GM20000 (cell line): ENCODE measurements around the gene PTPRG.

Experiments used
- DNase-seq: peaks from one replicate; pipeline ENCODE4 v3.0.0; 2012; ENCODE audit warnings: low spot score
- TF ChIP-seq, protein P1 (sequence below): IDR thresholded peaks from 2 replicates; pipeline ENCODE4 v1.5.1; 2012; ENCODE audit warnings: mild to moderate bottlenecking, control low read depth; ENCODE audit errors: extremely low read depth, missing control alignments

Gene PTPRG

GRCh38 chr3:61610316-61610715 is 48.9 kb downstream of the PTPRG start:
- TF ChIP-seq, protein P1, sequence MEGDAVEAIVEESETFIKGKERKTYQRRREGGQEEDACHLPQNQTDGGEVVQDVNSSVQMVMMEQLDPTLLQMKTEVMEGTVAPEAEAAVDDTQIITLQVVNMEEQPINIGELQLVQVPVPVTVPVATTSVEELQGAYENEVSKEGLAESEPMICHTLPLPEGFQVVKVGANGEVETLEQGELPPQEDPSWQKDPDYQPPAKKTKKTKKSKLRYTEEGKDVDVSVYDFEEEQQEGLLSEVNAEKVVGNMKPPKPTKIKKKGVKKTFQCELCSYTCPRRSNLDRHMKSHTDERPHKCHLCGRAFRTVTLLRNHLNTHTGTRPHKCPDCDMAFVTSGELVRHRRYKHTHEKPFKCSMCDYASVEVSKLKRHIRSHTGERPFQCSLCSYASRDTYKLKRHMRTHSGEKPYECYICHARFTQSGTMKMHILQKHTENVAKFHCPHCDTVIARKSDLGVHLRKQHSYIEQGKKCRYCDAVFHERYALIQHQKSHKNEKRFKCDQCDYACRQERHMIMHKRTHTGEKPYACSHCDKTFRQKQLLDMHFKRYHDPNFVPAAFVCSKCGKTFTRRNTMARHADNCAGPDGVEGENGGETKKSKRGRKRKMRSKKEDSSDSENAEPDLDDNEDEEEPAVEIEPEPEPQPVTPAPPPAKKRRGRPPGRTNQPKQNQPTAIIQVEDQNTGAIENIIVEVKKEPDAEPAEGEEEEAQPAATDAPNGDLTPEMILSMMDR: no peak
- no peak for DNase-seq

DNA sequence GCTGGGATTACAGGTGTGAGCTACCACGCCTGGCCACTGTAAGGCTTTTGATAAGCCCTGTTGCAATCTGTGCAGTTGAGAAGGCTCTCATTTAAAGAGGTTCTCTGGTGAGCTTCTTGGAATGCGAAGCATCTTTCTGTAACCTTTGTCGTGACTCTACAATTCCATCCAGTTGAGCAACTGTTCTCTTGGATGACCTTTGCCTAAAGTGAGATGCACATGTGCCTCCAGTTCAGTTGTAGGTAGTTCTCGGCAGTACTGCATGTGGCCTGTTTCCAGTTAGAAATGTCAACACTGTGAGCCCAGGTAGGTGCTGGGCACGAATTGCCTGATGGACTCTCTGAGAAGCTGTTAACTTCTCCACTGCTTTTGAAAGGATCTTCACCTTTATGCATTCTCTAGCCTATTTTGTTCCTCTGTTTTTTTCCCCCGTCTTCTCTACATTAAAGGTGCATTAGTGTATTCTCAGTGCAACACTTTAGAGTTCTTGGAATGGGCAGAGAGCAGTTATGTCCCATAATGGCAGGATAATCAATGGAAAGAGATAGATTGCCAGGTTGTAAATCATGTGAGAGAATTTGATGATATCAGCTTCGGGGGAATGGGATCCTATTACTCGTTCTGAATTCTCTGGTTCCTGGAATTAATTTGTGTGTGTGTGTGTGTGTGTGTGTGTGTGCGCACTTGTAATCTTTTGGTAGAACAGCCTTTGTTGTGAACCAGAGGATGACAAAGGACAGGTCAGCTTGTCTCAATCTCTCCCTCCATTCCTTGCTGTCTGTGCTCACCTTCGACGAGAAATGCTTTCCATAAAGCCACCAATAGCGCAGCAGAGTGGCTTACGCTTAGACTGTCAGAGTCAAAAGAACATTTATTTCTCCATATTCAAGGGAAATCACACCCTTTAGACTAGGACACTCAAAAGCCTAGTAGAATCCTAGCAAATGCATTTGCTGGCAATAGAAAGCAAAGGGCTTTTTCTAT is 51.1 kb downstream of the PTPRG start:
- TF ChIP-seq, protein P1: no peak
- DNase-seq: no peak

DNA sequence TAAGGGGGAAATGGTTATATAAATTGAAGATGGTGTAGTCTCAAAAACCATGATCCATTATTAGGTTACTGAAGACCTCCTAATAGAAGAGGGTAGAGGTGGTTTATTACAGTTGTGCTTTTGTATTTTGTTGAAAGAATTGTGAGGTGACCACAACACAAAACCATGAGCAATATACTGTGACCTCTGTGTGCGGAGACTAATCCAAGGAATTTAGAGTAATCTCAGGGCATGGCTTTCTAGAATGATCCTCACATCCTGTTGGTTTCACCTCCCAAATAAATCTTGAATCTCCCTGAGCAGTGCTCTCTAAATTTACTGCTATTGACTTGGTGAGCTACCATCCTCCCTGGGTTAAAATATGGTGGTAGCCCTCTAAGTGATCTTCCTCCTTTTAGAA is 52.3 kb downstream of the PTPRG start:
- TF ChIP-seq, protein P1: no peak
- DNase-seq: no peak

- DNase-seq: no peak
- TF ChIP-seq, protein P1: no peak
Measured at GRCh38 chr3:61615643-61616042, 54.3 kb downstream of the PTPRG start.

DNA sequence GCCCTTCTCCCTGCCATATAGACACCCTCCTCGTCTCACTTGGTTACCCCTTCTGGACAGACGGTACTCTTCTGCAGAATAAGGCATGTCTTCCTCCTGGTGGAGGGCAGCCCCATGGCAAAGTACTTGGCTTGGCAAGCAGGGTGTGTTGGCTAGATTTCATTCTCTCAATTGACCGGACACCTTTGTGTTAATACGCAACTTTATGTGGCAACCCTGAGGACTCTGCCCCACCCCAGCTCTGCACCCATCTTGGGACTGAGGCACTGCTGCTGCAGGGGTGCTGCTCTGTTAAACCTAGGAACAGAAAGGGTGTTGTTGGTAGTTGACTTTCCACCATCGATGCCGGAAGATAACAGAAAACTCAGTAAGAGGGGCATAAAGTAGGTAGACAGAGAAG is 55.2 kb downstream of the PTPRG start:
- TF ChIP-seq, protein P1: no peak
- DNase-seq: no peak

- DNase-seq: no peak
- TF ChIP-seq, protein P1: no peak
Measured at GRCh38 chr3:61617041-61617440, 55.7 kb downstream of the PTPRG start.

GRCh38 chr3:61617651-61618050 is 56.3 kb downstream of the PTPRG start:
- TF ChIP-seq, protein P1: no peak

More at GRCh38 chr3:61617651-61618050, 56.3 kb downstream of the PTPRG start:
- no peak for DNase-seq
